ENCODE data around the gene CD44. TPM values are rescaled to one million over a fixed set of nuclear protein-coding genes. Genes with fewer than 3 reads are reported as not detected.
A peak's percentile ranks its signal among the peaks of the same experiment; 100 is the strongest.
"Not testable (repeated sequence)": the region's sequence is repeated elsewhere in the genome, so short reads cannot be mapped to it uniquely, and the experiment has no call there.

Gene CD44
- 24.4 TPM for polyA plus RNA-seq (2012; ENCODE audit: insufficient read depth, insufficient read length, low read depth)

DNA sequence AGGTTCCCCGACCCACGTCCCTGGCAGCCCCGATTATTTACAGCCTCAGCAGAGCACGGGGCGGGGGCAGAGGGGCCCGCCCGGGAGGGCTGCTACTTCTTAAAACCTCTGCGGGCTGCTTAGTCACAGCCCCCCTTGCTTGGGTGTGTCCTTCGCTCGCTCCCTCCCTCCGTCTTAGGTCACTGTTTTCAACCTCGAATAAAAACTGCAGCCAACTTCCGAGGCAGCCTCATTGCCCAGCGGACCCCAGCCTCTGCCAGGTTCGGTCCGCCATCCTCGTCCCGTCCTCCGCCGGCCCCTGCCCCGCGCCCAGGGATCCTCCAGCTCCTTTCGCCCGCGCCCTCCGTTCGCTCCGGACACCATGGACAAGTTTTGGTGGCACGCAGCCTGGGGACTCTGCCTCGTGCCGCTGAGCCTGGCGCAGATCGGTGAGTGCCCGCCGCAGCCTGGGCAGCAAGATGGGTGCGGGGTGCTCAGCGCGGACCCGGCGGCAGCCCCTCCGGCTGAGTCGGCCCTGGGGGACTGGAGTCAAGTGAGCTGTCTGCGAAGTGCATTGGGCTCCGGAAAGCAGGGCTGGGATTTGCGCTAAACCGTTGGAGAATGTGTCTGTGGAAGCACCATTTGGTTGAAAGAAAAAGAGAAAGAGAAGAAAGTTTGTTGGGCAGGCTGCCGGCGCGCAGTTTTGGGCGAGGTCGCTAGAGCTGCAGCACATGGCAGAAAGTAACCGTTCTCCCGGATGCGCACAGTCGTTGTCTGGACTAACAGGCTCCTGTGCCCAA is at the start of gene CD44:
Gene CD44 (plus strand): TSS at position 229 of the 779 bp plus-strand sequence. CDS start 133 bp downstream, at position 362.
- TF ChIP-seq, protein P1, sequence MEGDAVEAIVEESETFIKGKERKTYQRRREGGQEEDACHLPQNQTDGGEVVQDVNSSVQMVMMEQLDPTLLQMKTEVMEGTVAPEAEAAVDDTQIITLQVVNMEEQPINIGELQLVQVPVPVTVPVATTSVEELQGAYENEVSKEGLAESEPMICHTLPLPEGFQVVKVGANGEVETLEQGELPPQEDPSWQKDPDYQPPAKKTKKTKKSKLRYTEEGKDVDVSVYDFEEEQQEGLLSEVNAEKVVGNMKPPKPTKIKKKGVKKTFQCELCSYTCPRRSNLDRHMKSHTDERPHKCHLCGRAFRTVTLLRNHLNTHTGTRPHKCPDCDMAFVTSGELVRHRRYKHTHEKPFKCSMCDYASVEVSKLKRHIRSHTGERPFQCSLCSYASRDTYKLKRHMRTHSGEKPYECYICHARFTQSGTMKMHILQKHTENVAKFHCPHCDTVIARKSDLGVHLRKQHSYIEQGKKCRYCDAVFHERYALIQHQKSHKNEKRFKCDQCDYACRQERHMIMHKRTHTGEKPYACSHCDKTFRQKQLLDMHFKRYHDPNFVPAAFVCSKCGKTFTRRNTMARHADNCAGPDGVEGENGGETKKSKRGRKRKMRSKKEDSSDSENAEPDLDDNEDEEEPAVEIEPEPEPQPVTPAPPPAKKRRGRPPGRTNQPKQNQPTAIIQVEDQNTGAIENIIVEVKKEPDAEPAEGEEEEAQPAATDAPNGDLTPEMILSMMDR (IDR thresholded peaks at IDR 0.05; ENCODE audit: low read depth, low read length), result no peak
- Histone ChIP-seq H3K4me3 (ENCODE audit: low read depth, low read length) (peak within 1 kb of the TSS; percentile 60), H3K36me3 (no peaks in the 10 kb centered on the region), H3K27me3 (no peaks in the 10 kb centered on the region), H3K4me1 (no peaks in the 10 kb centered on the region), H3K9me3 (no peaks in the 10 kb centered on the region)
- DNase-seq, result peak; percentile 21

DNA sequence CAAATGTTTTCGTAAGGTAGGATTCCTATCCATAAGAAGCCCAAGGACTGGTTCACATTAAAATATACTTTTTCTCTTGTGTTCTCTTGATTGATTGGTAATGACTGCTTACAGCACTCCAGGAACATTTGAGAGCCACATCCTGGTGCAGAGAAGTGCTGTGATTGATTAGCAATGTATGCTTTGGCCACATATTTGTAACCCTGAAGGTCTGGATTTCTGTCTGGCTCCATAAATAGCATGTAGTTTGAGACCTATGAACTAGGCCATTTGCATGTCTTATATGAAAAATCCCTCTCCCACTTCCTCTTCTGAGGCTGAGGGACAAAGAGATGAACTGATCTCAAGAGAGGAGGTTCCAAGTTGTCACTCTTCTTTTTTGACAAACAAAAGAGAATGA is 49.3 kb upstream of the CD44 start:
- no peak overlapping the region for H3K4me3 ChIP-seq (ENCODE audit: low read depth, low read length)

DNA sequence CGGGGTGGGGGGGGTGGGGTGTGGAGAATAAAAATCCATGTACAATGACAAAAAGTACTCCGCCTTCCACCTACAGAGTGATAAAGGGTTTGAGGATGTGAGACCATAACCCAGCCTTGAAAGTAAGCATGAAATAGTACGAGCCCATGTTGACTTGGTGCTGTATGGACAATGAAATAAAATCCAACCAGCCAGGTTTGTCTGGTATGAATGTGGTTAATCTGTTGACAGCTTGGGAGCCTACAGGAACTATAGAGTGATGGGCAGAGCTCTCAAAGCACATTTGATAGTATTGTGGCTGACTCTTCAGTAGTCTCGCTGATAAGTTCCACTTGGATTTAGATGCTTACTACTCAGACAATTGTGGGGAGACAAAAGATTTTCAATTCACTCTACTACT is 48.8 kb upstream of the CD44 start:
- no peaks in the 10 kb centered on the region for H3K4me1 ChIP-seq
- TF ChIP-seq, protein P1 (IDR thresholded peaks at IDR 0.05; ENCODE audit: low read depth, low read length), result no peak

More for the DNA sequence above, 49.3 kb upstream of the CD44 start:
- H3K36me3 ChIP-seq, result no peaks in the 10 kb centered on the region
- TF ChIP-seq, protein P1 (IDR thresholded peaks at IDR 0.05; ENCODE audit: low read depth, low read length), result no peak
- H3K27me3 ChIP-seq, result no peaks in the 10 kb centered on the region
- H3K4me1 ChIP-seq, result no peaks in the 10 kb centered on the region
- DNase-seq, result no peak
- H3K9me3 ChIP-seq, result no peaks in the 10 kb centered on the region

GRCh38 chr11:35090991-35091390 is 48.0 kb upstream of the CD44 start:
- H3K36me3 ChIP-seq; H3K9me3 ChIP-seq; H3K4me3 ChIP-seq (ENCODE audit: low read depth, low read length); H3K4me1 ChIP-seq; H3K27me3 ChIP-seq; DNase-seq: not testable (repeated sequence)

More for the DNA sequence above, 48.8 kb upstream of the CD44 start:
- no peaks in the 10 kb centered on the region for H3K36me3 ChIP-seq
- no peaks in the 10 kb centered on the region for H3K9me3 ChIP-seq
- no peak for DNase-seq
- no peaks in the 10 kb centered on the region for H3K27me3 ChIP-seq
- H3K4me3 ChIP-seq (ENCODE audit: low read depth, low read length), result no peak overlapping the region

- Histone ChIP-seq H3K27me3 (no peaks in the 10 kb centered on the region), H3K4me3 (ENCODE audit: low read depth, low read length) (no peak overlapping the region), H3K9me3 (no peaks in the 10 kb centered on the region), H3K36me3 (no peaks in the 10 kb centered on the region), H3K4me1 (no peaks in the 10 kb centered on the region)
- TF ChIP-seq, protein P1 (IDR thresholded peaks at IDR 0.05; ENCODE audit: low read depth, low read length), result no peak
- no peak for DNase-seq
These were observed 42.2 kb upstream of the CD44 start for GRCh38 chr11:35096723-35097122.

- TF ChIP-seq, protein P1 (IDR thresholded peaks at IDR 0.05; ENCODE audit: low read depth, low read length), result no peak
- H3K36me3 ChIP-seq, result no peaks in the 10 kb centered on the region
- no peaks in the 10 kb centered on the region for H3K4me1 ChIP-seq
- H3K9me3 ChIP-seq, result no peaks in the 10 kb centered on the region
- no peaks in the 10 kb centered on the region for H3K27me3 ChIP-seq
- no peak for DNase-seq
- H3K4me3 ChIP-seq (ENCODE audit: low read depth, low read length), result no peak overlapping the region
These were observed 41.0 kb upstream of the CD44 start for GRCh38 chr11:35097814-35098455.
